NCI-H2081 treated with DMSO at 0.1 percent for 48 hours (cell line): ENCODE data around the gene SMIM45.
"Not testable (repeated sequence)": the region's sequence is repeated elsewhere in the genome, so short reads cannot be mapped to it uniquely, and the experiment has no call there.

Experiments
- DNase-seq: peaks from one replicate; lab custom pipeline; 2025; lab: John Stamatoyannopoulos, UW

SMIM45 gene

DNA sequence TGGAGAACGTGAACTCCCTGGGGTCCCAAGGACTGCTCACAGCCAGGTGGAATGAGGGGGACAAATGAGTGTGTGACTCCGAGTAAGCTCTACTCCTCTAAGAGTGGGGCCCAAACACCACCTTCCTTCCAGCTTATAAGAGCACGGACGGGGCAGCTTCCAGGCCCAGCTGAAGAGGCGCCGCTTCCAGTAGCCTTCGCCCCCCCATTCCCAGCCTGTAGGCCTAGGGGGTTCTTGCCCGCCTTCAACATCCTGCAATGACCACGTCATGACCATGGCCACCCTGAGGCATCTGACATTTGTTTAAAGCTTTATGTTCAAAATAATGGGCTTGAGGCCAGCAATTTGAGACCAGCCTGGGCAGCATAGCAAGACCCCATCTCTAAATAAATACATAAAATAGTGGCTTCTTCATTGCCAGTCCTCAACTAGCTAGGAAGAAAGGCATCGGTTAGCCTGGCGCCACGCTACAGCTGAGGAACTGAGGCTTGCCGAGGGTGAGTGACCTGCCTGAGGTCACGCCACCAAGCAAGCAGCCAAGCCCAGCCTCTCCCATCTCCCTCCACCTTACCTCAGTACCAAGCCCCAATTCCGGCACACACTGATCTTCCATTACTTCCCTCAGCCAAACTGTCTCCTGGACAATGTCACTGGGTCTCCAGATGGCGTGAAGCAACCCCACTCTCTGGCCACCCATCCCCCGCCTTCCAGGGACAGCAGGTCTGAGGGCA is 17.5 kb upstream of the SMIM45 start:
- no peak for DNase-seq

DNA sequence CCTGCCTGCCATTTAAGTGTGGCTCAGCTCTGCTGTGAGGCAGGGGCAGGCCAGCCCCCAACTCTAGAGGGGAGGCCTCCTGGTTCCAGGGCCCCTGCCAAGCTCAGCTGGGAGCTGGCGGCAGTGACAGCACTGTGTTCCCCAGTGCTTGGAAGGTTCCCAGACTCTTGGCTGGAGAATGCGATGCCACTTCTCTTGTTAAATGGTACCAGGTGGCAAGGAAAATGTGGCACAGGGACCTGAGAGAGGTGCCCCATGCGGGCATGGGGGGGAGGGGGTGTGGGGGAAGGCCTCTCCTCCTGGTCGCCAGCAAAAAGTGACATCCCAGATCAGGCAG is 17.0 kb upstream of the SMIM45 start:
- no peak for DNase-seq

DNA sequence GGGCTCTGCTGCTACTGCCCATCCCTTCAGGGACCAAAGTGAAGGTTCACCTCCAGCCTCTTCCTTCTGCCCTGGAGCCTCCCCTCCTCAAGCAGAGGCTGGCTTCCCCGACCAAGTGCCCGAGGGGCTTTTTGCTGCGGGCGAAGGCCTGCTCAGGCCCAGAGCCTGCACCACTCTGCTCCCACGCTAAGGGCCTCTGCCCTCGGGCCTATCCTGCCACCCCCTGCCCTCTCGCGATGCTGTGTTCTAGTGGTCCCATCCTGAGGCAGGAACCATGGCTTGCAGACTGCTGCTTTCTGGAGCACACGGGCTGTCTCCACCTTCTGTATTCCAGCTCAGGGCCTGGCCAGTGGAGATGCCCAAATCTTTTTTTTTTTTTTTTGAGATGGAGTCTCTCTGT is 16.4 kb upstream of the SMIM45 start:
- DNase-seq, result no peak

- DNase-seq, result no peak
Observed at GRCh38 chr22:41936894-41937169, 15.1 kb upstream of the SMIM45 start.

DNA sequence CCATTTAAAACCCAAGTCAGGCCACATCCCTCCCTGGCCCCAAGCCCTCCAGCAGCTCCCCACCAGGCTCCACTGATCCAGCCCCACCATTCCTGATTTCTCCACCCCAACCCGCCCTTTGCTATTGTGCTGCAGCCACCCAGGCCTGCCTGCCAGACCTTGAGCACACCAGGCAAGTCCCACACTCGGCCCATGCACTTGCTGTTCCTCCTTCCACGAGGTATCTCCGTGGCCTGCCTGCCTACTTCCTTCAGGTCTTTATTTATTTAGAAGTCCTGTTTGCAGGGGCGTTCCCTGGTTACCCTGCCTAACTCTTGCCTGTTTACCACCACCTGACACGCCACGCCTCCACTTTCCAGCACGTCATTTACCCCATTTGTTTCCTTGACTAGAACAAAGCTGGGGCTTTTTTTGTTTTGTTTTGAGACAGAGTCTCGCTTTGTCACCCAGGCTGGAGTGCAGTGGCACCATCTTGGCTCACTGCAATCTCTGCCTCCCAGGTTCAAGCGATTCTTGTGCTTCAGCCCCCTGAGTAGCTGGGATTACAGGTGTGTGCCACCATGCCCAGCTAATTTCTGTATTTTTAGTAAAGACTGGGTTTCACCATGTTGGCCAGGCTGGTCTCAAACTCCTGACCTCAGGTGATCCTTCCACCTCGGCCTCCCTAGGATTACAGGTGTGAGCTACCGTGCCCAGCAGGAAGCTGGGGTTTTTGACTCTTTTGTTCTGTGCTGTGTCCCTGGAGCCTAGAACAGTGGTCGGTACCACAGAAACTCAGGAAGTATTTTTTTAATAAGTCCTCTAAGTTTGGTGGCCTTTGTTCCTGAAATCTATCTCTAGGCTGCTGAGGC is 11.7 kb upstream of the SMIM45 start:
- no peak for DNase-seq

GRCh38 chr22:41940832-41941765 is 10.9 kb upstream of the SMIM45 start:
- DNase-seq, result no peak

- no peak for DNase-seq
Observed at GRCh38 chr22:41943661-41944209, 8.2 kb upstream of the SMIM45 start.

- peak; percentile 62 for DNase-seq
Observed at GRCh38 chr22:41946629-41947423, 5.1 kb upstream of the SMIM45 start, which contains the start of gene CENPM. Gene CENPM (minus strand): TSS chr22:41947152. CDS start chr22:41947076, 76 bp downstream.

GRCh38 chr22:41947424-41948080 is 4.4 kb upstream of the SMIM45 start:
- DNase-seq, result no peak

DNA sequence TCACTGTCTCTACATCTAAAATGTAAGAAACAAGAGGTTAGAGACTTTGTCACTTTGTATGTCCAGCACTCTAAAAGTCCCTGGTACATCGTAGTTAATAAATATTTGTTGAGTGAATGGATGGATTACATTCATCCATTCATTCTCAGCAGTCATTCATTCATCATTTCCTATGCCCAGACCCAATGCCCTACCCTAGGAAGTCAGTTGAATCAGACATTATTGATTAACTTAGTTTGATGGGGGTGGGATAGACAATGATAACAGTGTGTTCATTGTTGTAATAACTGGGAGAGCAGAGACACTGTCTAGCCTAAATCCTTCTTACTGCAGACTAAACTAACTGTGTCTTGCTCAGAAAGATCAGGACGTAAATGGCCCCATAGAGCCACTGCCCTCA is 3.8 kb upstream of the SMIM45 start:
- DNase-seq, result no peak

DNA sequence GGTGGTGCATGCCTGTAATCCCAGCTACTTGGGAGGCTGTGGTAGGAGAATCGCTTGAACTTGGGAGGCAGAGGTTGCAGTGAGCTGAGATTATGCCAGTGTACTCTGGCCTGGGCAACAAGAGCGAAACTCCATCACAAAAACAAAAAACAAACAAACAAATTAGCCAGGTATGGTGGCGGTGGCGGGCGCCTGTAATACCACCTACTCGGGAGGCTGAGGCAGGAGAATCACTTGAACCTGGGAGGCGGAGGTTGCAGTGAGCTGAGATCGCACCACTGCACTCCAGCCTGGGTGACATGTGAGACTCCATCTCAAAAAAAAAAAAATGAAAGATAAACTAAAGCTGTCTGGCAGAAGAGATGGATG is 3.0 kb upstream of the SMIM45 start:
- DNase-seq, result not testable (repeated sequence)

DNA sequence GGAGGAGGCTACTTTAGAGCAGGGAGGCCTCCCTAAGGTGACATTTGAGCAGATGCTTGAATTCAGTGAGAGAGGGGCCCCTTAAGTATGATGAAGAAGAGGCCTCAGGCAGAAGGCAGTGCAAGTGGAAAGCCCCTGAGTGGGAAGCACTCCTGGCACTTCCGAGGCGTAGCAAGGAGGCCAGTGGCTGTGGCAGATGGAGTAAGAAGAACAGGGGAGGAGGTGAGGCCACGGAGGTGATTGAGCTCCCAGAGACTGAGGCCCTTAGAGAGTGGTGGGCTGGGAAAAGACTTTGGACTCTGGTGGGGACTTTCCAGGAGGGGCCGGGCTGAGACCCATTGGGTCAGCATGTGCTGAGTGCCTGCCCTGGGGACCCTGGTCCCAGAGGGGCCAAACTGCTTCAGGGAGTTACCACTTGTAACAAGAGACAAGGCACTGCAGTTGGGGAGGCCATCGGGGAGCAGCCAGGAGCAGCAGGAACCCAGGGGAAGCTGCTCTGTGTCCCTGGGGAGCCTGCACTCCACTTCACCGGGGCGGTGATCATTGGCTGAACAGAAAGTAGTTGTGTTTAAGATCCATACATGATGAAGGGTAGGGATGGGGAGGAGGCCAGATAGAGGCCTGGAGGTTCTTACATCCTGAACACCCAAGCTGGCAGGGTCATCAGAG is 2.5 kb upstream of the SMIM45 start:
- DNase-seq, result no peak

DNA sequence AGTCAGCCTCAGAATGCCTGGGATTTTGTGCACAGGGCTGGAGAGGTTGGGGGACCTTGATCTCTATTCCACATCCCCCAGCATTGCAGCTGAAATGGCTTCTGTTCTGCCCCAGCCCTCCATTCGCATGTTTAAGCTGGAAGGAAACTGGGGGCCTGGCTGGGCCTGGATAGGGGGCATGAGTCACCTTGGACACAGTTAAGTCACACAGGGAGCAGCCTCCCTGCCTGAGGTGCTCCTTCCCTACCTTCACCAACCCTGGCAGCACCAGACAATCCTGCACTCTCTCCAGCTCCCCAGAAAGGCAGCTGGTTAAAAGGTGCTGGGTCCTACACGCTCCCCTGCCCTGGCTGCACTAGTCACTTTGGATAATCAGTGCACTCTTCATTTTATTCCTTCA is 763 bp downstream of the SMIM45 start:
- DNase-seq, result no peak

DNA sequence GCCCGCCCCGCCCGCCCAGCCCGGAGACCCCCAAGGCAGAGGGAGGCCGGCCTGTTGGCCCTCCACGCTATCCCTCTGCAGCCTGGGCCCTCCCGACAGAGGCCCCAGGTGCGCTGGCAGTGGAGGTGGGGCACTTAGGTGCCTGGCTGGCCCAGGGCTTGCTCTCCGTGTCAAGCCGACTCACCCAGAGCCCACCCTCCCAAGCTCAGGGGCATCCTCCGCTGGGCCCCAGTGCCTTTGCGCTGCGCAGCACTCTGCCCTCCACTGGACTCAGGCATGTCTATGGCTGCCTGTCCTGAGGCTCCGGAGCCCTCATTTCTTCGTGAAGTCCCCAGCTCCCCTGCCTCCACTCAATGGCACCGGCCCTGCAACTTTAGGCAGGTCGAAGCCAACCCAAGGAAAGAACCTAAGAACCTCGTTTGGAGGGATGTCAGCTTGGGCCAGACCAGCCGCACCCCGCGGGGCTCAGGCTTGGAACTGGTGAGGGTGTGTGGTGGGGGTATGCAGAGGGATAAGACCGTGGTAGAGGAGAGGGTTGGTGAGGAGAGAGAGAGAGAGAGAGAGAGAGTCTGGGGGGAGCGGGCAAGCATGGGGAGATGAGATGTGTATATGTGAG is 6.1 kb downstream of the SMIM45 start:
- no peak for DNase-seq

DNA sequence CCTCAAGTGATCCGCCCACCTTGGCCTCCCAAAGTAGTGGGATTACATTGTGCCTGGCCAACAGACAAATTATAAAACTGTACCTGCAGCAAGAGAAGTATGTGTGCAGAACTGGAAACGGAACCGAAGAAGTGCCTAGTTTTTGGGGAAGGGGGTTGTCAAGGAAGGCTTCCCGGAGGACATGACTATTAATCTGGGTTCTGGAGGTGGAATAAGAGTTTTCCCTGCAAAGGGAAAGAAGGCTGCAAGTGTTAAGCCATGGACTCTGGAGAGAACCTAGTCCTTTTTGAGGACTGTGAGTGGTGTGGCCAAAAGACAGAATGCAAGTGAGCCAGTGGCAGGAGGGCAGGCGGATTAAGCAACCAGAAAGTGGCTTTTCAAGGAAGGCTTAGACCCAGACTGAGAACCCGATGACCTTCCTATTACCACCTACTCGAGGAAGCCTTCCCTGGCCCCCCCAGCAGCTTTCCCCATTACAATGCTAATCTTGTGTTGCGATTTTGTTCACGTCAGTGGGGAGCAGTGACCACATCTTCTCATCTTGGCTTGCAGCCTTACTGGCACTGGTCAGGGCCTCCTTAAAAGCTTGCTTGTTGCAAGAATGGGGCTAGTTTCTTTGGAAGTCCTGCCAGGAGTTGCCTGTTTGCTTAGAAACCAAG is 11.6 kb downstream of the SMIM45 start:
- no peak for DNase-seq

DNA sequence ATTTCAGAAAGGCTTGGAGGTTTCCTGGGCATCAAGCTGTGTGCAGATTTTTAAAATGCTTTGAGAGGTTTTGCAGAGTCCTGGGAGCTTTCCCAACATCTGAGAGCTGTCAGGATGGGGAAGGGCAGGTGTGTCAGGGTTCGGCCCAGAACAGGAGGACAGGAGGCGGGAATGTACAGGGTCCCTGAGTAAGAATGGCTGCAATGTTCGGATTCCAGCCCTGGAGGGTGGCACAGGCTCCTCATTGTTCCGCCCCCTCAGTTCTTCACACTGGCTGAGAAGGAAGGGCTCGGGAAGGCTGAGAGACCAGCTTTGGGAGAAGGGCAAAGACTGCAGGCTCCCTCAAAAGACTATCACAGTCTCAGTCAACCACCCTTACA is 12.2 kb downstream of the SMIM45 start:
- DNase-seq, result no peak

DNA sequence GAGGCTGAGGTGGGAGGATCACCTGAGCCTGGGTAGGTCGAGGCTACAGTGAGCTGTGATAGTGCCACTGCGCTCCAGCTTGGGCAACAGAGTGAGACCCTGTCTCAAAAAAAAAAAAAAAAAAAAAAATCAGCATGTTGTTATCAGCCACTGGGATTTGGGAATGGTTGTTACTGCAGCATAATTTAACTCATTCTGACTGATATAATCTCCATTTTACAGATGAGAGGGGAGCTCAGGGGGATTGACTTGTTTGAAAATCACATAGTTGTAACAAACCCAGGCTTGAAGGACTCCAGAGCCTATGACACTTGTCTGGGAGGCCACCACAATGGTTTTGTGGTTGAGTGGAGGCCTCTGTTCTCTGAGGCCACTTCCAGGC is 14.3 kb downstream of the SMIM45 start:
- DNase-seq, result no peak

DNA sequence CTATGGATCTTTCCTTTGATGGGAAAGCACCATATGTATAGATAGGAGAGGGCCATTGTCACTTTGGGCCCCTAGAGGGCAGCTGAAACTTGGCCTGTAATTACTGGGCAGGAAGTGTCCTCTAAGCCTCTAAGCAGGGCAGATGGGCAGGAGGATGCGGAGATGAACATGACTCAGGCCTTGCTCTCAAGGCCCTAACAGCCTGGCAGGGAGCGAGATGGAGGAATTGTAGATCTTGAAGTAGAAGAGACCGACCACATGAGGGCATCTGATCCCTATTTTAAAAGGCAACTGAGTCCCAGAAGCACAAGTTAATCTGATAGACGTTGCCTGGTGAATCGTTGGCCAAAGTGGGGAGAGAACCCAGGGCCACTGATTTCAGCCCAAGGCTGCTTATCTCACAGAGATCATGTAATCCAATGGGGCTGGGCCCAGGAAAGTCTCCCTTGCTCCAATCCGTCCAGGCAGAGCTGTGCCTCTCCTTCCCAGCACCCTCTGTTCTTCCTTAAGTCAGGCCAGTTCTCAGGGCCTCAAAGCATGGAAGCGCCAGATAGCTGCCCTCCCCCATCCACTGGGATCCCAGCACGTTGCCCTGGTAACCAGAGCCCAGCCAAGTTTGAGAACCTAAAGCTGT is 14.8 kb downstream of the SMIM45 start:
- no peak for DNase-seq

DNA sequence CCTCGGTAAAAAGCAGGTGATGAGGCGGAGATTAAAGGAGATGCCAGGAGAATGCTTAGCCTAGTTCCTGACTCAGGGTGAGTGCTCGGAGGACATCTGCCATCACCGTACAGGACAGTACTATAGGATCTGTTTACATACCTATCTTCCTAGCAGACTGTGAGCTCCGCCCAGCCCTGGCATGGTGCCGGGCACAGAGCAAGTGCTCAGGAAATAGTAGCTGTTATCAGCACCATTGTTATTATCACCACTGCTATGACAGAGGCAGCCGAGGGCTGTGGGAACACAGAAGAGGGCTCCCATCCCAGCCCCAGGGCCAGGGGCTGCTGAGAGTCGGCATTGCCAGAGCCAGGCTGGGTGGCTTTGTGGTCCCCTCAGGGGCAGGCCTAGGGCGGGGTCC is 16.7 kb downstream of the SMIM45 start:
- DNase-seq, result no peak
